ENCODE measurements around the gene SMCR8.

DNA sequence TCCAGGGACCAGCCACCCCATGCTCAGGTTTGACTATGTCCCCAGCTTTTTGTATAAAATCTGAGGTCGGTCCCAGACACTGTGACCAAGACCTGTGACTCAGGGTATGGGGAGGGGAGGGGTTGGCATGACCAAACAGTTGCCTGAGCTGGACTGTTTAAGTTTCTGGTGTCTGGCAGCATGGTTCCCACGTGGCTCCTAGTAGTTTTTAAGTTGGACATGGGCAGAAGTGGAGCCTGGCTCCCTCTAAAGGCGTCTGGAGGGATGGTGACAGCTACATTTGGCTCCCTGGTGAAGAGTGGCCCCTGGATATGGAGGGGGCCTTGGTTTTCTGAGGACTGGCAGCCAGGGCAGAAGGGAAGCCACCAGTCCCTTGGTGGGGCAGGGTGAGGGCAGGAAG, 7.9 kb downstream of the SMCR8 start:
- TF ChIP-seq, protein P1, sequence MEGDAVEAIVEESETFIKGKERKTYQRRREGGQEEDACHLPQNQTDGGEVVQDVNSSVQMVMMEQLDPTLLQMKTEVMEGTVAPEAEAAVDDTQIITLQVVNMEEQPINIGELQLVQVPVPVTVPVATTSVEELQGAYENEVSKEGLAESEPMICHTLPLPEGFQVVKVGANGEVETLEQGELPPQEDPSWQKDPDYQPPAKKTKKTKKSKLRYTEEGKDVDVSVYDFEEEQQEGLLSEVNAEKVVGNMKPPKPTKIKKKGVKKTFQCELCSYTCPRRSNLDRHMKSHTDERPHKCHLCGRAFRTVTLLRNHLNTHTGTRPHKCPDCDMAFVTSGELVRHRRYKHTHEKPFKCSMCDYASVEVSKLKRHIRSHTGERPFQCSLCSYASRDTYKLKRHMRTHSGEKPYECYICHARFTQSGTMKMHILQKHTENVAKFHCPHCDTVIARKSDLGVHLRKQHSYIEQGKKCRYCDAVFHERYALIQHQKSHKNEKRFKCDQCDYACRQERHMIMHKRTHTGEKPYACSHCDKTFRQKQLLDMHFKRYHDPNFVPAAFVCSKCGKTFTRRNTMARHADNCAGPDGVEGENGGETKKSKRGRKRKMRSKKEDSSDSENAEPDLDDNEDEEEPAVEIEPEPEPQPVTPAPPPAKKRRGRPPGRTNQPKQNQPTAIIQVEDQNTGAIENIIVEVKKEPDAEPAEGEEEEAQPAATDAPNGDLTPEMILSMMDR (IDR thresholded peaks at IDR 0.05; ENCODE audit: extremely low read depth in 1 of 2, insufficient read depth in 1 of 2, low read depth in 1 of 2, low read length in 2 of 2): no peak
- TF ChIP-seq EZH2 (IDR thresholded peaks at IDR 0.05; ENCODE audit: borderline replicate concordance, low read depth, low read length, severe bottlenecking) (no peak), POLR2A (IDR thresholded peaks at IDR 0.05; ENCODE audit: low read depth, low read length) (no peak), JUN (IDR thresholded peaks at IDR 0.05; ENCODE audit: borderline replicate concordance, insufficient read depth, insufficient read length, low read depth) (no peak), POLR2AphosphoS5 (IDR thresholded peaks at IDR 0.05; ENCODE audit: insufficient read depth, low read depth, low read length) (no peak), FOS (IDR thresholded peaks at IDR 0.05; ENCODE audit: borderline replicate concordance, insufficient read depth, low read length) (no peak)
- TF ChIP-seq, protein P2, sequence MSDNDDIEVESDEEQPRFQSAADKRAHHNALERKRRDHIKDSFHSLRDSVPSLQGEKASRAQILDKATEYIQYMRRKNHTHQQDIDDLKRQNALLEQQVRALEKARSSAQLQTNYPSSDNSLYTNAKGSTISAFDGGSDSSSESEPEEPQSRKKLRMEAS (IDR thresholded peaks at IDR 0.05; ENCODE audit: insufficient read depth, insufficient read length): no peak
